Adrenal gland (tissue), 12 donors: ENCODE results near the gene RYR3. TPM values are rescaled to one million over a fixed set of nuclear protein-coding genes. Genes with fewer than 3 reads are reported as not detected.

Experiments used
- DNase-seq, 7 donors: peaks; one replicate each; pipeline ENCODE4 v3.0.0-alpha.2; 2019 to 2020
- H3K27ac ChIP-seq, 5 donors: fragments of 200-600 bp; sonication (generic) in 4 of 5; 1 replicate in 3 of 5; 2 replicates in 2 of 5; pipeline versions ENCODE4 v1.5.1 to v1.8.0; 2016 to 2020; ENCODE audit warnings: mild to moderate bottlenecking in 1 of 5
- H3K27me3 ChIP-seq: fragments of 200-600 bp; 2 replicates; pipeline ENCODE4 v1.8.0; 2021
- H3K36me3 ChIP-seq, 2 donors: fragments of 200-600 bp; replicated peaks in 1 of 2; 1 replicate in 1 of 2; 2 replicates in 1 of 2; pipeline versions ENCODE4 v1.5.1 to v1.8.0; 2018 to 2022
- H3K4me1 ChIP-seq, 2 donors: fragments of 200-600 bp; replicated peaks in 1 of 2; 1 replicate in 1 of 2; 2 replicates in 1 of 2; pipeline versions ENCODE4 v1.5.1 to v1.8.0; 2018 to 2021
- H3K4me3 ChIP-seq, 4 donors: fragments of 200-600 bp; sonication (generic) in 3 of 4; one replicate each; pipeline ENCODE4 v1.5.1; 2016 to 2018
- H3K9me3 ChIP-seq, 3 donors: fragments of 200-600 bp; sonication (generic) in 1 of 3; replicated peaks in 1 of 3; 1 replicate in 2 of 3; 2 replicates in 1 of 3; pipeline versions ENCODE4 v1.5.1 to v1.8.0; 2016 to 2021
- POLR2A ChIP-seq, 2 donors: fragments of 450-650 bp; IDR thresholded peaks; one replicate each; pipeline ENCODE4 v1.6.1; 2017; ENCODE audit warnings: antibody characterized with exemption in 2 of 2, mild to moderate bottlenecking in 2 of 2, moderate library complexity in 1 of 2
- WGBS, 4 donors: extraction: QIAGEN DNeasy Blood & Tissue Kit in 2 of 4; methylation state at CpG; one replicate each; pipeline versions ENCODE4 v1.1.5 to v1.1.7; 2013 to 2017; 5-methylcytosine and 5-hydroxymethylcytosine counted together
- intact Hi-C, 2 donors: fragments of 100-400 bp; cut with DNase I; formaldehyde crosslinking; loops; one replicate each; pipeline versions ENCODE4 v1.14.1 to v1.15.0; 2022 to 2023
- polyA plus RNA-seq, 3 donors: library from polyadenylated mRNA; stranded (reverse); fragments of 200-250 nt in 2 of 3; fragments of 350-450 nt in 1 of 3; fragmentation: Illumina TruSeq in 1 of 3; extraction: RNeasy Lipid Tissue Mini Kit (QIAGEN cat#74804) in 1 of 3; gene quantifications; one replicate each; pipeline ENCODE4 v1.2.3, GENCODE V29; 2013 to 2014
- total RNA-seq, 9 donors: library from RNA; depleted of rRNA in 4 of 9; stranded (reverse); fragments of >200 nt in 4 of 9; fragments of 120-200 nt in 1 of 9; fragmentation: NEBNext Ultra II Directional in 1 of 9; extraction: Animal tissue kit (Norgen Biotek cat#: 25700) in 1 of 9; gene quantifications; one replicate each; pipeline versions ENCODE4 v1.1.0 to v1.2.4, GENCODE V29; 2013 to 2023
- TF ChIP-seq, protein P1 (sequence below), 6 experiments: fragments of 450-650 bp in 4 of 6; fragments of 200-600 bp in 2 of 6; sonication (generic) in 1 of 6; IDR thresholded peaks; 1 replicate in 5 of 6; 2 replicates in 1 of 6; pipeline versions ENCODE4 v1.5.1 to v1.8.0; 2016 to 2021; ENCODE audit warnings: antibody characterized with exemption in 6 of 6, mild to moderate bottlenecking in 2 of 6, moderate library complexity in 1 of 6
- donor health status: healthy with polysubstance abuse.
- donor health status: Bipolar disorder and iron deficiency.
- donor health status: DM: yes; HTN: yes; CAD: no.
- donor health status: DM: no; HTN: no; CAD: no.
- donor health status: DM: no; HTN: no; CAD: no.
- donor health status: DM: yes; HTN: yes; CAD: no.

The RYR3 gene
- total and polyA plus RNA-seq, 12 donors = 0.32 to 60.7 (median 3.4) TPM

DNA sequence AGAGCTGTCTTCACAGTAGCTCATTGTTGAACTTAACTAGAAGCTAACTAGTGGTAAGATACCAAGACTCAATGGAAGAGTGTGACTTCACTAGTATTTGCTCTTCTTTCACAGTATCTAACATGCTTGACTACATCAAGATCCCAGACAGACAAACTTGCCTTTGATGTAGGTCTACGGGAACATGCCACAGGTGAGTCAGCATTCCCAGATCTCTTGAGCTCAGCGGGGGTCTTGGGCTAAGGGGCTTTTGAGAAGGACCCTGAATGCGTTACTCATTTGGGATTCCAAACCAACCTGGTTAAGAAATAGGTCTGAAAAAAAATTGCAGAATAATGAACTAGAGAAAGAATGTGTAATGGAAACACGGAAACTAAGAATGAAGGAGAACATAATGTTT, 222.4 kb downstream of the RYR3 start:
- Histone ChIP-seq H3K27me3 (no peaks in the 10 kb centered on the region), H3K4me3 (no peak overlapping the region), H3K27ac (no peak overlapping the region), H3K4me1 (no peaks in the 10 kb centered on the region), H3K9me3 (no peaks in the 10 kb centered on the region), H3K36me3 (no peaks in the 10 kb centered on the region)
- WGBS, 4 donors = 80 to 86% (median 86%) methylated on average over 4 of the region's 4 CpGs
- DNase-seq = no peak
- intact Hi-C loops = no loop called here
- TF ChIP-seq, protein P1, sequence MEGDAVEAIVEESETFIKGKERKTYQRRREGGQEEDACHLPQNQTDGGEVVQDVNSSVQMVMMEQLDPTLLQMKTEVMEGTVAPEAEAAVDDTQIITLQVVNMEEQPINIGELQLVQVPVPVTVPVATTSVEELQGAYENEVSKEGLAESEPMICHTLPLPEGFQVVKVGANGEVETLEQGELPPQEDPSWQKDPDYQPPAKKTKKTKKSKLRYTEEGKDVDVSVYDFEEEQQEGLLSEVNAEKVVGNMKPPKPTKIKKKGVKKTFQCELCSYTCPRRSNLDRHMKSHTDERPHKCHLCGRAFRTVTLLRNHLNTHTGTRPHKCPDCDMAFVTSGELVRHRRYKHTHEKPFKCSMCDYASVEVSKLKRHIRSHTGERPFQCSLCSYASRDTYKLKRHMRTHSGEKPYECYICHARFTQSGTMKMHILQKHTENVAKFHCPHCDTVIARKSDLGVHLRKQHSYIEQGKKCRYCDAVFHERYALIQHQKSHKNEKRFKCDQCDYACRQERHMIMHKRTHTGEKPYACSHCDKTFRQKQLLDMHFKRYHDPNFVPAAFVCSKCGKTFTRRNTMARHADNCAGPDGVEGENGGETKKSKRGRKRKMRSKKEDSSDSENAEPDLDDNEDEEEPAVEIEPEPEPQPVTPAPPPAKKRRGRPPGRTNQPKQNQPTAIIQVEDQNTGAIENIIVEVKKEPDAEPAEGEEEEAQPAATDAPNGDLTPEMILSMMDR (IDR thresholded peaks at IDR 0.05) = no peak
- no peak for TF ChIP-seq POLR2A (IDR thresholded peaks at IDR 0.05)

DNA sequence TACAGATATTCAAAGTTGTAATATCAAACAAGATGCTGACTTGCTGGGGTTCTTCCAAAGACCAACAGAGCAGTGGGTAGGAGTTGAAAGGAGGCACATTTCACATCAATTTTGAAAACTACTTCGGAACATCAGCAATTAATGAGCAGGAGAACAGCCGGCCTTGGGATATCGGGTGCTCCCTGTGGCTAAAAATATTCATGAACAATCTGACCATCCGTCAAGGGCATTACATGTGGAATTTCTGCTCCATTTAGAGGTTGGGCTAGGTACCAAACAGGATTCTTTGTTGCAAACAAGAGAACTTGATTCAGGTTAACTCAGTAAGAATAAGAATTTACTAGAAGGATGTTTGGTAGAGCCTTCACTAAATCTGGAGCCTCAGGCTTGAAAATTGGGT, 223.9 kb downstream of the RYR3 start:
- Histone ChIP-seq H3K27ac (no peak overlapping the region), H3K4me3 (no peak overlapping the region), H3K36me3 (no peaks in the 10 kb centered on the region), H3K9me3 (no peaks in the 10 kb centered on the region), H3K4me1 (no peaks in the 10 kb centered on the region), H3K27me3 (no peaks in the 10 kb centered on the region)
- no peak for DNase-seq
- intact Hi-C loops = no loop called here
- WGBS, 4 donors = 29 to 60% (median 37%) methylated on average over 4 of the region's 4 CpGs
- TF ChIP-seq, protein P1 (IDR thresholded peaks at IDR 0.05) = no peak
- no peak for TF ChIP-seq POLR2A (IDR thresholded peaks at IDR 0.05)

DNA sequence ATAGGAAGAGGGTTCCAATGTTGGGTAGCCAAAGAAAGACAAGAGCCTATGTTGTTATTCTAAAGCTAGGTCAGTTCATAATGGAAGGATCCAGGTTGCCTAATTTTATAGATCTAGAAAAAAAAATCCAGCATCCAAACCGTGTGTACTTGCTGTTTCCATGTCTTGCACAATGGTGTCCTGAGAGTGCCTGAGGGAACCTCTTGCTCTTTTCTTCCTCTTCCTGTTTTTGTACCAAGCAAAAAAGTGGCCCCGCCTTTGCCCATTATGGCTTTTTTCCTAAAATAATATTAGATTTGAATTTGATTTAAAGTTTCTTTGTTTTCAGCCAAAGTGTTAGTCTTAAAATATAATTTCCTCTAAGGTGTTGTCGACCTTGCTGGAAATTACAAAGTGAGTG, 224.4 kb downstream of the RYR3 start:
- Histone ChIP-seq H3K36me3 (no peaks in the 10 kb centered on the region), H3K27me3 (no peaks in the 10 kb centered on the region), H3K4me3 (no peak overlapping the region), H3K4me1 (no peaks in the 10 kb centered on the region), H3K27ac (no peak overlapping the region), H3K9me3 (no peaks in the 10 kb centered on the region)
- intact Hi-C loops = no loop called here
- no peak for DNase-seq
- WGBS, 4 donors = 51 to 62% (median 59%) methylated on average over 3 of the region's 3 CpGs
- TF ChIP-seq, protein P1 (IDR thresholded peaks at IDR 0.05) = no peak
- TF ChIP-seq POLR2A (IDR thresholded peaks at IDR 0.05) = no peak

DNA sequence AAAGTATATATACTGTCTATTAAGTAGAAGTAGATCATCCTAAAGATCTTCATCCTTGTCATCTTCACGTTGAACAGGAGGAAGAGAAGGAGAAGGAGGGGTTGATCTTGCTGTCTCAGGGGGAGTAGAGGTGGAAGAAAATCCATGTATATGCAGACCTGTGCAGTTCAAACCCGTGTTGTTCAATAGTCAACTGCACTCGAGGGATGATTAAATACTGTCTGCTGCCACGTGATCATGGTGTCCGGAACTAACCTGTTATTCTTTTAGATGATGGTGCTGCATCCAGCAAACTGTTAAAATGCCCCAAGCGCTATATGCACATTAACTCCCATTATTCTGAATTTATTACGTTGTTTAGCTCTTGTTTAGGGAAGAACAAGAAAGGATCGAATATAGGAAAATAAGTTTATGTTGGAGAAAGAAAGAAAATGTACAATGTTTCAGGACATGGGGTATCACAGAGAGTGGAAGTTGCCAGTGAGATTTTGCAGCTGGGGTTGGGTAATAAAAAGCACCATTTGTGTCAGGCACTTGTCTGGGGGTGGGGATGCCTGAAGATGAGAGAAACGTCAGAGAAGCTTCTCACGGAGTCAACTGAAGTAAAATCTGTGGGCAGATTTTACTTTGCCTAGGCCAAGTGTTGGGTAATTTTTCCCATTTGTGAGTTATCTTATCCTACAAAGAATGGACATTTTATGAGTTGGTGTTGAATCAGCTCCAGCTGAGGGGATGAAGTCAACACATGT, 229.2 kb downstream of the RYR3 start:
- Histone ChIP-seq H3K27me3 (no peaks in the 10 kb centered on the region), H3K27ac (no peak overlapping the region), H3K36me3 (no peaks in the 10 kb centered on the region), H3K9me3 (no peaks in the 10 kb centered on the region), H3K4me1 (no peaks in the 10 kb centered on the region), H3K4me3 (no peak overlapping the region)
- intact Hi-C loops = no loop called here
- TF ChIP-seq, protein P1 (IDR thresholded peaks at IDR 0.05) = no peak
- no peak for TF ChIP-seq POLR2A (IDR thresholded peaks at IDR 0.05)
- WGBS, 4 donors = 60 to 69% (median 66%) methylated on average over 10 of the region's 10 CpGs
- DNase-seq = no peak
